Transverse colon (tissue), 3 donors: ENCODE measurements around the gene TCERG1L.

Experiments used
- EP300 ChIP-seq: sonication (generic); formaldehyde crosslinking; IDR thresholded peaks from one replicate; pipeline ENCODE4 v1.6.1; 2017; ENCODE audit warnings: antibody characterized with exemption, low read depth
- POLR2A ChIP-seq: fragments of 450-650 bp; IDR thresholded peaks from one replicate; pipeline ENCODE4 v1.6.1; 2016; ENCODE audit warnings: antibody characterized with exemption, mild to moderate bottlenecking, moderate library complexity
- TF ChIP-seq, protein P1 (sequence below), 5 experiments: fragments of 200-600 bp in 3 of 5; fragments of 450-650 bp in 2 of 5; sonication (generic) in 3 of 5; IDR thresholded peaks; 1 replicate in 2 of 5; 2 replicates in 3 of 5; pipeline ENCODE4 v1.5.1; 2016 to 2017; ENCODE audit warnings: antibody characterized with exemption in 5 of 5, inconsistent platforms in 3 of 5, mild to moderate bottlenecking in 2 of 5, moderate library complexity in 1 of 5

DNA sequence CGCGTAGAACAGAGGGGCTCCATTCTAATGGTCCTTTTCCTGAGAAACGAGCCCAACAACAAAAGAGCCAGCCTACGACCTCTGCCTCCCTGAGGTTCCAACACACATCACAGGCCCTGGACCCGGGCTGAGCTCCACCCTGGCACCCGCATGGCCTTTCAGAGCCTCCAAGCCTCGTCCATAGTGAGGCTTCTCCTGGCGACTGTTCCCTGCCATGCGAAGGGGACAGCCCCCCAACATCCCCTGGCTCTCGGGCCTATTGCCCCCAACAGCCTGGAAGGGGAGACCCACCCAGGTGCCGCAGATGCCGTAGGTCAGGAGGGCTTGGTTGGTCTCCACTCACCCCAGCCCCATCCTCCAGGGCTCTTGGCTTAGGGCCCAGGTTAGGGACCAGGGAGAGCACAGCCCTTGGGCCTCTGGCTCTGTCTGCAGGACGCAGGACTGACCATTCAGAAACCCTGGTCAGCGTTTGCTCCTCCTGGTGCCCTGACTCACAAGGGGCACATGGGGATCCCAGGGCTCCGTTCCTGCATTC lies 91.5 kb downstream of the TCERG1L start:
- TF ChIP-seq, protein P1, sequence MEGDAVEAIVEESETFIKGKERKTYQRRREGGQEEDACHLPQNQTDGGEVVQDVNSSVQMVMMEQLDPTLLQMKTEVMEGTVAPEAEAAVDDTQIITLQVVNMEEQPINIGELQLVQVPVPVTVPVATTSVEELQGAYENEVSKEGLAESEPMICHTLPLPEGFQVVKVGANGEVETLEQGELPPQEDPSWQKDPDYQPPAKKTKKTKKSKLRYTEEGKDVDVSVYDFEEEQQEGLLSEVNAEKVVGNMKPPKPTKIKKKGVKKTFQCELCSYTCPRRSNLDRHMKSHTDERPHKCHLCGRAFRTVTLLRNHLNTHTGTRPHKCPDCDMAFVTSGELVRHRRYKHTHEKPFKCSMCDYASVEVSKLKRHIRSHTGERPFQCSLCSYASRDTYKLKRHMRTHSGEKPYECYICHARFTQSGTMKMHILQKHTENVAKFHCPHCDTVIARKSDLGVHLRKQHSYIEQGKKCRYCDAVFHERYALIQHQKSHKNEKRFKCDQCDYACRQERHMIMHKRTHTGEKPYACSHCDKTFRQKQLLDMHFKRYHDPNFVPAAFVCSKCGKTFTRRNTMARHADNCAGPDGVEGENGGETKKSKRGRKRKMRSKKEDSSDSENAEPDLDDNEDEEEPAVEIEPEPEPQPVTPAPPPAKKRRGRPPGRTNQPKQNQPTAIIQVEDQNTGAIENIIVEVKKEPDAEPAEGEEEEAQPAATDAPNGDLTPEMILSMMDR (IDR thresholded peaks at IDR 0.05): no peak
- TF ChIP-seq EP300 (no peak), POLR2A (no peak)
